Bronchial epithelial cell (primary cell): ENCODE measurements around the gene PIGV. TPM values are rescaled to one million over a fixed set of nuclear protein-coding genes. Genes with fewer than 3 reads are reported as not detected.
A peak's percentile ranks its signal among the peaks of the same experiment; 100 is the strongest.

Experiments
- DNase-seq: peaks from one replicate; pipeline ENCODE4 v3.0.0-alpha.2; 2010; ENCODE audit warnings: low read depth
- FAIRE-seq: peaks from 2 replicates; lab custom pipeline; 2011; peaks lifted over from hg19 to GRCh38; lab: Jason Lieb, UNC
- H3K27me3 ChIP-seq: 2 replicates; pipeline ENCODE4 v1.5.1; 2011; ENCODE audit warnings: low read length; ENCODE audit not compliant: control insufficient read depth, insufficient read depth
- H3K36me3 ChIP-seq: 2 replicates; pipeline ENCODE4 v1.5.1; 2011; ENCODE audit warnings: low read length; ENCODE audit not compliant: control insufficient read depth, insufficient read depth
- H3K4me3 ChIP-seq: 2 replicates; pipeline ENCODE4 v1.5.1; 2011; ENCODE audit warnings: mild to moderate bottlenecking, low read depth, low read length, control low read depth
- total RNA-seq: library from RNA; depleted of rRNA; stranded (reverse); fragments of >200 nt; gene quantifications from 2 replicates; pipeline ENCODE4 v1.2.1, GENCODE V29; 2014
- TF ChIP-seq, protein P1 (sequence below): IDR thresholded peaks from 2 replicates; pipeline ENCODE4 v1.5.1; 2011; ENCODE audit warnings: mild to moderate bottlenecking, moderate library complexity, low read length, control low read depth, inconsistent platforms; ENCODE audit not compliant: insufficient read depth, severe bottlenecking

The PIGV gene
- total RNA-seq, 1 donor from 2014 or later, result 14.2 TPM

GRCh38 chr1:26822737-26823395 lies 35.1 kb downstream of the PIGV start:
- Histone ChIP-seq H3K36me3 (no peaks in the 10 kb centered on the region), H3K4me3 (no peak overlapping the region), H3K27me3 (no peaks in the 10 kb centered on the region)
- TF ChIP-seq, protein P1, sequence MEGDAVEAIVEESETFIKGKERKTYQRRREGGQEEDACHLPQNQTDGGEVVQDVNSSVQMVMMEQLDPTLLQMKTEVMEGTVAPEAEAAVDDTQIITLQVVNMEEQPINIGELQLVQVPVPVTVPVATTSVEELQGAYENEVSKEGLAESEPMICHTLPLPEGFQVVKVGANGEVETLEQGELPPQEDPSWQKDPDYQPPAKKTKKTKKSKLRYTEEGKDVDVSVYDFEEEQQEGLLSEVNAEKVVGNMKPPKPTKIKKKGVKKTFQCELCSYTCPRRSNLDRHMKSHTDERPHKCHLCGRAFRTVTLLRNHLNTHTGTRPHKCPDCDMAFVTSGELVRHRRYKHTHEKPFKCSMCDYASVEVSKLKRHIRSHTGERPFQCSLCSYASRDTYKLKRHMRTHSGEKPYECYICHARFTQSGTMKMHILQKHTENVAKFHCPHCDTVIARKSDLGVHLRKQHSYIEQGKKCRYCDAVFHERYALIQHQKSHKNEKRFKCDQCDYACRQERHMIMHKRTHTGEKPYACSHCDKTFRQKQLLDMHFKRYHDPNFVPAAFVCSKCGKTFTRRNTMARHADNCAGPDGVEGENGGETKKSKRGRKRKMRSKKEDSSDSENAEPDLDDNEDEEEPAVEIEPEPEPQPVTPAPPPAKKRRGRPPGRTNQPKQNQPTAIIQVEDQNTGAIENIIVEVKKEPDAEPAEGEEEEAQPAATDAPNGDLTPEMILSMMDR, result no peak
- no peak for DNase-seq
- FAIRE-seq, result no peak

DNA sequence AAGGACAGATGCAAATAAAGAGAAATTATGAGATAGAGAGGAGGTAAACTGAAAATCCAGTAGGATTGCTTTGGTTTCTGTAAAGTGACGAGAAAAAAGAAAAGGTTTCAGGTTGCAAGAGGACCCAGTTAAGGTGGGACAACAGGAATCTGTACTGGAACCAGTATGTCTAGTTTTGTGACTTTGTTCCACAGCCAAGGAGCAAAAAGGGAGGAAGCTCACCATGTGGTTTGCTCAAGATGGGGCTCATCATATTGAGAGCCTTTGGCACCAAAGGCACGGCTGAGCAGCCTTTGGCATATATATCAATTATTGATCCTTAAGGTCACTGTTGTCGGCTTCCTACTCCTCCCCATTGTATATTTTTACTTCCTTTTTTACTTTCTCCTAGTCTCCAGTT lies 37.0 kb downstream of the PIGV start:
- TF ChIP-seq, protein P1, result no peak
- H3K4me3 ChIP-seq, result no peak overlapping the region
- H3K36me3 ChIP-seq, result no peaks in the 10 kb centered on the region
- DNase-seq (peak; percentile 52), FAIRE-seq (no peak)
- H3K27me3 ChIP-seq, result no peaks in the 10 kb centered on the region

DNA sequence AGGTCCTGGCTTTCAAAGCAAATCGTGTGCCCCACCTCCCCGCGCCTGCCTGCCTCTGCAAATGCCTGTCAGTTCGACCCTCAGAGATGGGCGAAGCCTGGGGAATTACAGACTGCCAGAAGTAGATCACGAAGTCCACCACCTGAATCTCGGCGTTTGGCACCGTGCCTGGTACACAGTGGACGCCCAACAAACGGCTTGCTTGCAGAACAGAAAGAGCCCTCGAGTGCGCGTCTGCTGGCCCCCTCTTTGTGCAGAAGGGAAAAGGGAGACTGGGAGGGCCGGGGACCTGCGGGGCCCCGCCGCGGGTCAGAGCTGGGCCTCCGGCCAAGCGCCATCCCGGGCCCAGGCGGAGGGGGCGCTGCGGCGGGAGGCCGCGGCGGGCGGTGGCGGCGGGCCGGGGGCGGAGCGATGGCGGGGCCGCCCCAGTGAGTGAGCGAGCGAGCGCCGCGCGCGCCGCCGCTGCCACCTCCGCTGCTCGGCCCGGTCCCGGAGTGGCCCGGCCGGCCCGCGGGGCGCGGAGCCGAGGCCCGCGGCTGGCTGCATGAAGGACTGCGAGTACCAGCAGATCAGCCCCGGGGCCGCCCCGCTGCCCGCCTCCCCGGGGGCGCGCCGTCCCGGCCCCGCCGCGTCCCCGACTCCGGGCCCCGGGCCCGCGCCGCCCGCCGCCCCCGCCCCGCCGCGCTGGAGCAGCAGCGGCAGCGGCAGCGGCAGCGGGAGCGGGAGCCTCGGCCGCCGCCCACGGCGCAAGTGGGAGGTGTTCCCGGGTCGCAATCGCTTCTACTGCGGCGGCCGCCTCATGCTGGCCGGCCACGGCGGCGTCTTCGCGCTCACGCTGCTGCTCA lies 38.7 kb downstream of the PIGV start, which contains the start of gene ZDHHC18:
Gene ZDHHC18 (plus strand): TSS at position 428 of the 845 bp plus-strand sequence. CDS start 117 bp downstream, at position 545.
- DNase-seq, result no peak
- no peak for FAIRE-seq
- peaks cover 5% of the 10 kb centered on the region for H3K36me3 ChIP-seq
- peak within 1 kb of the TSS; percentile 79 for H3K4me3 ChIP-seq
- TF ChIP-seq, protein P1, result peak; percentile 47
- no peaks in the 10 kb centered on the region for H3K27me3 ChIP-seq

- DNase-seq (no peak), FAIRE-seq (no peak)
- peak overlapping the region; percentile 79 for H3K4me3 ChIP-seq
These were observed 39.4 kb downstream of the PIGV start for GRCh38 chr1:26827106-26827604.

DNA sequence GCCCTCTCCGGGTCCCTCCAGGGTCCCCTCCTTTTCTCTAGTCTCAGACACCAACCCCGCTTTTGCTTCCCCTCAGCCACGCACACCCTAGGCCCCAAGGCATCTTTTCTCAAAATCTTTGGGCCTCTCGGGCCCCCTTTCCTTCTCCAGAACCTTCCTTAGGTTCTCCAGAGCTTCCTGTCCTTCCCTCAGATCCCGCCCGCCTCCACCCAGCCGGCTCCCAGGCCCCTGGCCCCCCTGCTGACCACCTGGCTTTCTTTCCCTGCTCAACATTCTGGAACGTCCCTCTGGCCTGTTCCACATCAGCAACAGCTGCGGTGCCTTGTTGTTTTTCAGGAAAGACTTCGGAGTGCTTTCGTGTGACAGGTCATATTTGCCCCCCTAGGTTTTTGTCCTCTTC lies 39.9 kb downstream of the PIGV start:
- peak overlapping the region; percentile 79 for H3K4me3 ChIP-seq
- TF ChIP-seq, protein P1, result no peak
- no peak for FAIRE-seq
- no peaks in the 10 kb centered on the region for H3K27me3 ChIP-seq
- H3K36me3 ChIP-seq, result peaks cover 13% of the 10 kb centered on the region
- DNase-seq, result no peak

More at GRCh38 chr1:26827106-26827604, 39.4 kb downstream of the PIGV start:
- Histone ChIP-seq H3K36me3 (peaks cover 8% of the 10 kb centered on the region), H3K27me3 (no peaks in the 10 kb centered on the region)
- TF ChIP-seq, protein P1, result no peak
